Effector memory CD8-positive, alpha-beta T cell (primary cell): Measurements from ENCODE around the gene AHDC1.
A peak's percentile ranks its signal among the peaks of the same experiment; 100 is the strongest.
"Not testable (repeated sequence)": the region's sequence is repeated elsewhere in the genome, so short reads cannot be mapped to it uniquely, and the experiment has no call there.

Experiments
- ATAC-seq: fragments of 150-1000 bp; cut with Tn5 transposase; replicated peaks from 2 replicates; pipeline ENCODE4 v1.10.0; 2021; ENCODE audit warnings: mild to moderate bottlenecking, moderate library complexity
- DNase-seq, 3 experiments: peaks; one replicate each; pipeline ENCODE4 v3.0.0; 2021
- H3K27ac Mint-ChIP-seq, 2 donors: one replicate each; pipeline ENCODE4 v1.8.0; 2022; ENCODE audit warnings: mild to moderate bottlenecking in 2 of 2, mixed read lengths in 2 of 2, moderate library complexity in 2 of 2
- H3K27me3 Mint-ChIP-seq, 2 donors: one replicate each; pipeline ENCODE4 v1.8.0; 2022; ENCODE audit warnings: mixed read lengths in 2 of 2
- H3K36me3 Mint-ChIP-seq: one replicate; pipeline ENCODE4 v1.8.0; 2022; ENCODE audit warnings: mild to moderate bottlenecking, moderate library complexity, mixed read lengths; ENCODE audit not compliant: insufficient read depth
- H3K4me1 Mint-ChIP-seq, 2 donors: one replicate each; pipeline ENCODE4 v1.8.0; 2022; ENCODE audit warnings: low read depth in 2 of 2, mixed read lengths in 2 of 2
- H3K4me3 Mint-ChIP-seq, 2 donors: one replicate each; pipeline ENCODE4 v1.8.0; 2022; ENCODE audit warnings: mild to moderate bottlenecking in 2 of 2, mixed read lengths in 2 of 2, moderate library complexity in 2 of 2
- H3K9me3 Mint-ChIP-seq, 2 donors: one replicate each; pipeline ENCODE4 v1.8.0; 2022; ENCODE audit warnings: mixed read lengths in 2 of 2

AHDC1 gene

DNA sequence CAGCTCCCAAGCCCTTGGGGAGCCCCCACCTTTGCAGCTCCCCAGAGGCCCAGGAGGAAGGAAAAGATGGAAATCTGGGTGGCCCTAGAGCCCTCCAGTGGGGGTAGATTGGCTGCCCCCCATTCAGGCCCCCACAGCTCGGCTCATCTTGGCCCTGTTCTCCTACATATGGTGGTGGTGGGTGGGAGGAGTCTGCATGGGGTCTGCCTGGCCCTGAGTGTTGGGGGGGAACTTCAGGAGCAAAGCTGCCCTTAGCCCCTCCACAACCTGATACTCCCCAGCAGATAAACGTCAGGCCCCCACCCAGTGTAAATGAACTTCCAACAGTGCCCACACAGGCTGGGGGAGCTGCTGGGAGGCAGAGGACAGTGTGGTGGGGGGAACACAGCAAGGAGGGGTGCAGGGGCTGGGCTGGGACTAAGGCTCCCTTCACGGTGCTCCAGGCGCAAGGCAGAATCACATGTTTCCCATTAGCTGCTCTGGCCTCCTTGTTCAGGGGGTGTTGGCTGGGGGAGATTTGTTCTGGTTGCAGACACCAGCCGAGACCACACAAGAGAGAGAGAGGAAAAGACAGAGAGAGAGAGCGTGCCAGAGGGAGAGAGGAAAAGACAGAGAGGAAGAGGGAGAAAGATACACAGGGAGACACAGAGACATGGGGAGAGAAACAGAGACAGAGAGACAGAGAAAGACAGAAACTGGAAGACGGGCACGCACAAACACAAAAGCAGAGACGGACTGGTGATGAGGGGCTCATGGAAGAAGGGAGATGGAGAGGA lies 42.6 kb downstream of the AHDC1 start:
- Mint-ChIP-seq H3K4me1 (peaks cover 26 to 37% of the 10 kb centered on the region in 2 donors), H3K4me3 (no peak overlapping the region)

DNA sequence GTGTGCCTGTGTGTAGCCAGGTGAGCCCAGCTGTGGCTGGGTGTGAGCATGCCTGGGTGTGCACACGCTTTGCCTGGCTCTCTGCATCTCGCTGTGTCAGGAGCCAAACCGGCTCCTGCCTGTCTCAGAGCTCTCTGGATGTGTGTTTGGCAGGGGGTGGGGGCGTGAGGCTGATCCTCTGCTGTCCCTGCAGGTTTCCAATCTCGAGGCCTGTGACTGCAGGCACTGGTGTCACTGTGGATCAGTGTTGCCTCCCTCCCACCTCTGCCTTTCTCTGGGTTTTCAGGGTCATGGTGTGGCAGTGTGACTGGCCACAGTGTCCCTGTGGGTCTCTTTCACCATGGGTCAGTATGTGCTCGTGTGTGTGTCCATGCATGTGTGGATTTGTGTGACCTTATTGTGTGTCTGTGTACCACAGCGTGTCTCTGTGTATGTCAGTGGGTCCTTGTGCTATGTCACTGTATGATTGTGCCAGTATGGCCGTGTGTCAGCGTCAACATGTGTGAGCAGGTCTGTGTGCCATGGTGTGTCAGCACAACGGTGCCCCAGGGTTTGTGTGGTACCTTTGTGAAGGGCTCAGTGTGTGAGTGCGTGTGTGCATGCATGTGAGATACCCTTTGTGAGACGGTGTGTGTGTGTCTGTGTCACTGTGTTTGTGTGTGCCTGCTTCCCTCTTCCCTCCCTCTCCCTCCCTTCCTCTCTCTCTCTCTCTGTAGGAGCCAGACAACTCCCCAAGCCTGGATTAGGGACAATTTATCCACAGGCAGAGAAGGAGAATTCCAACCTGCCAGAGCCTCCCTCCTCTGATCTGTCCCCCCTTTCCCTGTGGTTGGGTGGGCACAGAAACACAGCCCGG lies 43.4 kb downstream of the AHDC1 start:
- peaks cover 29 to 35% of the 10 kb centered on the region in 2 donors for H3K4me1 Mint-ChIP-seq
- DNase-seq = no peak
- H3K27ac Mint-ChIP-seq = peak overlapping the region in 1 of 2 donors; percentile 30
- no peaks in the 10 kb centered on the region for H3K27me3 Mint-ChIP-seq
- H3K4me3 Mint-ChIP-seq = no peak overlapping the region
- no peaks in the 10 kb centered on the region for H3K9me3 Mint-ChIP-seq
- no peaks in the 10 kb centered on the region for H3K36me3 Mint-ChIP-seq
- no peak for ATAC-seq

More for the DNA sequence above, 42.6 kb downstream of the AHDC1 start:
- no peaks in the 10 kb centered on the region for H3K27me3 Mint-ChIP-seq
- ATAC-seq (no peak), DNase-seq (no peak)
- no peaks in the 10 kb centered on the region for H3K9me3 Mint-ChIP-seq
- H3K36me3 Mint-ChIP-seq = no peaks in the 10 kb centered on the region
- peak overlapping the region in 1 of 2 donors; percentile 30 for H3K27ac Mint-ChIP-seq

- no peak for DNase-seq
- no peak for ATAC-seq
- peaks cover 31 to 35% of the 10 kb centered on the region in 2 donors for H3K4me1 Mint-ChIP-seq
- no peak overlapping the region for H3K4me3 Mint-ChIP-seq
- no peaks in the 10 kb centered on the region for H3K27me3 Mint-ChIP-seq
- H3K36me3 Mint-ChIP-seq = no peaks in the 10 kb centered on the region
- H3K9me3 Mint-ChIP-seq = no peaks in the 10 kb centered on the region
- peak overlapping the region; percentile 30 to 45 for H3K27ac Mint-ChIP-seq
These were observed 44.4 kb downstream of the AHDC1 start for GRCh38 chr1:27559466-27560030.

GRCh38 chr1:27557596-27558340 lies 46.2 kb downstream of the AHDC1 start:
- Mint-ChIP-seq H3K9me3 (no peaks in the 10 kb centered on the region), H3K4me3 (no peak overlapping the region), H3K4me1 (peaks cover 27 to 35% of the 10 kb centered on the region in 2 donors), H3K36me3 (no peaks in the 10 kb centered on the region), H3K27ac (peak overlapping the region in 1 of 2 donors; percentile 70), H3K27me3 (no peaks in the 10 kb centered on the region)
- DNase-seq (no peak), ATAC-seq (no peak)

GRCh38 chr1:27556781-27557595 lies 47.0 kb downstream of the AHDC1 start:
- Mint-ChIP-seq H3K9me3 (no peaks in the 10 kb centered on the region), H3K27me3 (no peaks in the 10 kb centered on the region), H3K27ac (peak overlapping the region; percentile 74 to 92), H3K4me3 (peak overlapping the region; percentile 15 to 32), H3K36me3 (no peaks in the 10 kb centered on the region), H3K4me1 (peaks cover 27 to 35% of the 10 kb centered on the region in 2 donors)
- ATAC-seq = peak; percentile 89
- peak; percentile 74 to 78 (median 77) for DNase-seq

DNA sequence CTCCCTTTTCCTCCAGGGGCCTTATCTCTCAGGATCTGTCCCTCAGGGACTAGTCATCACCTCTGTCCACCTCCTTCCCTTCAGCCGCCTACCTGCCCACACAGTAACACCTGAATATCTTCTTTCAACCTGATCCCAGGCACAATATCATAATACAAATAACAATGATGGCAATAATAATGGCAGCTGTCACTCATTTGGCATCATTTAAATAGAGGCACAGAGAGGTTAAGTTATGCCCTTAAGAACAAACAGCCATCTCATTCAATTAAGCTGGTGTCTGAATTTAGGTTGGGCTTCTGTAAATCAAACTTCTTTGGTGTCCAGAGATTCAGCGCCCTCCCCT lies 47.5 kb downstream of the AHDC1 start:
- Mint-ChIP-seq H3K36me3 (no peaks in the 10 kb centered on the region), H3K27me3 (no peaks in the 10 kb centered on the region), H3K4me1 (peaks cover 23 to 31% of the 10 kb centered on the region in 2 donors), H3K9me3 (no peaks in the 10 kb centered on the region), H3K27ac (peak overlapping the region; percentile 74 to 92), H3K4me3 (peak overlapping the region; percentile 15 to 32)
- ATAC-seq = peak; percentile 5
- no peak for DNase-seq

GRCh38 chr1:27555700-27556424 lies 48.1 kb downstream of the AHDC1 start:
- peak overlapping the region; percentile 15 to 32 for H3K4me3 Mint-ChIP-seq
- peaks cover 23 to 29% of the 10 kb centered on the region in 2 donors for H3K4me1 Mint-ChIP-seq
- H3K9me3 Mint-ChIP-seq = no peaks in the 10 kb centered on the region
- peak overlapping the region; percentile 74 to 92 for H3K27ac Mint-ChIP-seq
- H3K36me3 Mint-ChIP-seq = no peaks in the 10 kb centered on the region
- no peaks in the 10 kb centered on the region for H3K27me3 Mint-ChIP-seq
- DNase-seq (no peak), ATAC-seq (peak; percentile 21)

GRCh38 chr1:27554759-27555699 lies 48.9 kb downstream of the AHDC1 start:
- DNase-seq = no peak
- ATAC-seq = no peak
- no peak overlapping the region for H3K4me3 Mint-ChIP-seq
- H3K4me1 Mint-ChIP-seq = peaks cover 19 to 24% of the 10 kb centered on the region in 2 donors
- no peaks in the 10 kb centered on the region for H3K27me3 Mint-ChIP-seq
- no peaks in the 10 kb centered on the region for H3K9me3 Mint-ChIP-seq
- H3K27ac Mint-ChIP-seq = peak overlapping the region; percentile 9 to 74
- no peaks in the 10 kb centered on the region for H3K36me3 Mint-ChIP-seq

GRCh38 chr1:27554293-27554692 lies 49.7 kb downstream of the AHDC1 start:
- Mint-ChIP-seq H3K36me3 (no peaks in the 10 kb centered on the region), H3K9me3 (no peaks in the 10 kb centered on the region), H3K4me3 (no peak overlapping the region), H3K4me1 (peaks cover 15 to 17% of the 10 kb centered on the region in 2 donors), H3K27ac (peak overlapping the region; percentile 9 to 74), H3K27me3 (no peaks in the 10 kb centered on the region)
- no peak for ATAC-seq
- DNase-seq = no peak

DNA sequence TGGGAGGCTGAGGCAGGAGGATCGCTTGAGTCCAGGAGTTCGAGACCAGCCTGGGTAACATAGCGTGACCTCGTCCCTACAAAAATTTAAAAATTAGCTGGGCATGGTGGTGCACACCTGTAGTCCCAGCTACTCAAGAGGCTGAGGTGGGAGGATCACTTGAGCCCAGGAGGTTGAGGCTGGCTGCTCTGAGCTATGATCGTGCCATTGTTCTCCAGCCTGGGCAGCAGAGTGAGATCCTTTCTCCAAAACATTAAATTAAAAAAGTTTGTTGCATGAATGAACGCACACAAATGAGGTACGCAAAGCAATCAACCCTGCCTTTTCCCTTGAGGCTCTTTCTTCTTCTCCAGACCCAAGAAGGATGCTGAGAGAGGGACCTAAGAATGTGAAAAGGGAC lies 50.1 kb downstream of the AHDC1 start:
- Mint-ChIP-seq H3K27ac (peak overlapping the region in 1 of 2 donors; percentile 9), H3K4me1 (peaks cover 15 to 16% of the 10 kb centered on the region in 2 donors)
- H3K27me3 Mint-ChIP-seq, DNase-seq, H3K4me3 Mint-ChIP-seq, ATAC-seq, H3K36me3 Mint-ChIP-seq, H3K9me3 Mint-ChIP-seq: not testable (repeated sequence)

- no peak overlapping the region for H3K27ac Mint-ChIP-seq
- no peaks in the 10 kb centered on the region for H3K36me3 Mint-ChIP-seq
- peaks cover 15 to 16% of the 10 kb centered on the region in 2 donors for H3K4me1 Mint-ChIP-seq
- H3K27me3 Mint-ChIP-seq = no peaks in the 10 kb centered on the region
- no peaks in the 10 kb centered on the region for H3K9me3 Mint-ChIP-seq
- DNase-seq = no peak
- no peak for ATAC-seq
- H3K4me3 Mint-ChIP-seq = no peak overlapping the region
These were observed 51.0 kb downstream of the AHDC1 start for GRCh38 chr1:27552911-27553420.
